ENCODE results near the gene EID1.

DNA sequence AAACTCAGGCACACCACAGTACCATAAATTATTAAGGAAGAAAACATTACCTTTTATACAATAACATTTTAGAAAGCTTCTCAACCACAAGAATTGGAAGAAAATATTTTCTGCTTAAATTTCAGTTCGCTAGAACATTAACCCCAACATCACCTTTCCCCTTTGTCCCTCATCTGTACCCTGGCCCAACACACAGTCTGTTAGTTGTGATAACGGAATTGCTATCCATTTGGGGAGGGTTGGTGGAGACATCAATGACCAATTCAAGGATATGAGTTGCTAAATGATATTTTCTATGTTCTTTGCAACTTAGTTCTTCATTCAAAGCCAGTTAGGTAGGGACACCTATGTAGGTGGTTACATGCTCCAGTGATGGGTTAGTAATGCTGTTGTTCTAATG lies 5.8 kb downstream of the EID1 start:
- TF ChIP-seq, protein P1, sequence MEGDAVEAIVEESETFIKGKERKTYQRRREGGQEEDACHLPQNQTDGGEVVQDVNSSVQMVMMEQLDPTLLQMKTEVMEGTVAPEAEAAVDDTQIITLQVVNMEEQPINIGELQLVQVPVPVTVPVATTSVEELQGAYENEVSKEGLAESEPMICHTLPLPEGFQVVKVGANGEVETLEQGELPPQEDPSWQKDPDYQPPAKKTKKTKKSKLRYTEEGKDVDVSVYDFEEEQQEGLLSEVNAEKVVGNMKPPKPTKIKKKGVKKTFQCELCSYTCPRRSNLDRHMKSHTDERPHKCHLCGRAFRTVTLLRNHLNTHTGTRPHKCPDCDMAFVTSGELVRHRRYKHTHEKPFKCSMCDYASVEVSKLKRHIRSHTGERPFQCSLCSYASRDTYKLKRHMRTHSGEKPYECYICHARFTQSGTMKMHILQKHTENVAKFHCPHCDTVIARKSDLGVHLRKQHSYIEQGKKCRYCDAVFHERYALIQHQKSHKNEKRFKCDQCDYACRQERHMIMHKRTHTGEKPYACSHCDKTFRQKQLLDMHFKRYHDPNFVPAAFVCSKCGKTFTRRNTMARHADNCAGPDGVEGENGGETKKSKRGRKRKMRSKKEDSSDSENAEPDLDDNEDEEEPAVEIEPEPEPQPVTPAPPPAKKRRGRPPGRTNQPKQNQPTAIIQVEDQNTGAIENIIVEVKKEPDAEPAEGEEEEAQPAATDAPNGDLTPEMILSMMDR (IDR thresholded peaks at IDR 0.05): no peak
- TF ChIP-seq POLR2A (IDR thresholded peaks at IDR 0.05): no peak
